SK-N-SH treated with all-trans-retinoic acid at 6 μM for 48 hours (cell line): ENCODE measurements around the gene CNKSR2.

Experiments used
- ATAC-seq: fragments of 200-7000 bp; cut with Tn5 transposase; 3 replicates; pipeline ENCODE4 v1.9.1; 2020; ENCODE audit warnings: mild to moderate bottlenecking, moderate library complexity
- ARNTL ChIP-seq: fragments of 450-650 bp; formaldehyde crosslinking; IDR thresholded peaks from 2 replicates; pipeline ENCODE4 v1.5.0; 2020; ENCODE audit warnings: low read depth, mild to moderate bottlenecking, moderate library complexity, borderline replicate concordance
- BACH2 ChIP-seq: fragments of 250-450 bp; sonication (Bioruptor Pico); IDR thresholded peaks from 2 replicates; pipeline ENCODE4 v1.9.0; 2021; ENCODE audit warnings: mild to moderate bottlenecking, borderline replicate concordance
- CSDC2 ChIP-seq: fragments of 250-450 bp; sonication (Bioruptor Pico); IDR thresholded peaks from 2 replicates; pipeline ENCODE4 v1.5.0; 2020; ENCODE audit warnings: mild to moderate bottlenecking, moderate library complexity
- ESRRG ChIP-seq: fragments of 250-450 bp; sonication (Bioruptor Pico); IDR thresholded peaks from 2 replicates; pipeline ENCODE4 v1.6.1; 2021; ENCODE audit warnings: mild to moderate bottlenecking
- GLIS3 ChIP-seq: fragments of 250-450 bp; sonication (Bioruptor Pico); IDR thresholded peaks from 2 replicates; pipeline ENCODE4 v1.5.0; 2020; ENCODE audit warnings: mild to moderate bottlenecking, moderate library complexity
- ISL1 ChIP-seq: fragments of 250-450 bp; sonication (Bioruptor Pico); IDR thresholded peaks from 2 replicates; pipeline ENCODE4 v2.1.2; 2022; ENCODE audit warnings: mild to moderate bottlenecking, moderate library complexity
- OSR1 ChIP-seq: fragments of 250-450 bp; sonication (Bioruptor Pico); IDR thresholded peaks from 2 replicates; pipeline ENCODE4 v1.8.0; 2022; ENCODE audit warnings: moderate library complexity, mild to moderate bottlenecking, inconsistent platforms
- PPARA ChIP-seq: fragments of 250-450 bp; sonication (Bioruptor Pico); IDR thresholded peaks from 2 replicates; pipeline ENCODE4 v1.5.0; 2020; ENCODE audit warnings: mild to moderate bottlenecking, borderline replicate concordance
- SNAI2 ChIP-seq: fragments of 250-450 bp; sonication (Bioruptor Pico); IDR thresholded peaks from 2 replicates; pipeline ENCODE4 v1.5.0; 2020; ENCODE audit warnings: mild to moderate bottlenecking, moderate library complexity
- TCF4 ChIP-seq: fragments of 250-450 bp; sonication (Bioruptor Pico); IDR thresholded peaks from 2 replicates; pipeline ENCODE4 v1.8.0; 2021; ENCODE audit warnings: mild to moderate bottlenecking, moderate library complexity, borderline replicate concordance
- TOX ChIP-seq: fragments of 250-450 bp; sonication (Bioruptor Pico); IDR thresholded peaks from 2 replicates; pipeline ENCODE4 v1.8.0; 2021; ENCODE audit warnings: mild to moderate bottlenecking, moderate library complexity, borderline replicate concordance
- ZC3H10 ChIP-seq: fragments of 250-450 bp; sonication (Bioruptor Pico); IDR thresholded peaks from 2 replicates; pipeline ENCODE4 v1.5.1; 2021; ENCODE audit warnings: mild to moderate bottlenecking, moderate library complexity
- ZFP3 ChIP-seq: fragments of 250-450 bp; sonication (Bioruptor Pico); IDR thresholded peaks from 2 replicates; pipeline ENCODE4 v1.5.0; 2020; ENCODE audit warnings: mild to moderate bottlenecking, moderate library complexity
- ZFP30 ChIP-seq: fragments of 450-650 bp; formaldehyde crosslinking; IDR thresholded peaks from 2 replicates; pipeline ENCODE4 v1.5.0; 2022; ENCODE audit warnings: mild to moderate bottlenecking, moderate library complexity
- ZNF565 ChIP-seq: fragments of 450-650 bp; formaldehyde crosslinking; conservative IDR thresholded peaks from 2 replicates; pipeline ENCODE4 v1.5.0; 2020; ENCODE audit warnings: low read depth, mild to moderate bottlenecking, moderate library complexity
- ZNF70 ChIP-seq: fragments of 450-650 bp; formaldehyde crosslinking; IDR thresholded peaks from 2 replicates; pipeline ENCODE4 v1.5.0; 2020; ENCODE audit warnings: mild to moderate bottlenecking, moderate library complexity
- TF ChIP-seq, protein P1 (sequence below): fragments of 250-450 bp; sonication (Bioruptor Pico); IDR thresholded peaks from 2 replicates; pipeline ENCODE4 v1.5.0; 2020; ENCODE audit warnings: mild to moderate bottlenecking, moderate library complexity
- TF ChIP-seq, protein P2 (sequence below): fragments of 250-450 bp; sonication (Bioruptor Pico); IDR thresholded peaks from 2 replicates; pipeline ENCODE4 v1.8.0; 2020; ENCODE audit warnings: mild to moderate bottlenecking, moderate library complexity, borderline replicate concordance
- TF ChIP-seq, protein P3 (sequence below): fragments of 250-450 bp; sonication (Bioruptor Pico); IDR thresholded peaks from 2 replicates; pipeline ENCODE4 v1.5.1; 2020; ENCODE audit warnings: low read depth, mild to moderate bottlenecking, moderate library complexity
- TF ChIP-seq, protein P4 (sequence below): fragments of 250-450 bp; sonication (Bioruptor Pico); IDR thresholded peaks from 2 replicates; pipeline ENCODE4 v1.5.1; 2021; ENCODE audit warnings: mild to moderate bottlenecking, moderate library complexity

The CNKSR2 gene

DNA sequence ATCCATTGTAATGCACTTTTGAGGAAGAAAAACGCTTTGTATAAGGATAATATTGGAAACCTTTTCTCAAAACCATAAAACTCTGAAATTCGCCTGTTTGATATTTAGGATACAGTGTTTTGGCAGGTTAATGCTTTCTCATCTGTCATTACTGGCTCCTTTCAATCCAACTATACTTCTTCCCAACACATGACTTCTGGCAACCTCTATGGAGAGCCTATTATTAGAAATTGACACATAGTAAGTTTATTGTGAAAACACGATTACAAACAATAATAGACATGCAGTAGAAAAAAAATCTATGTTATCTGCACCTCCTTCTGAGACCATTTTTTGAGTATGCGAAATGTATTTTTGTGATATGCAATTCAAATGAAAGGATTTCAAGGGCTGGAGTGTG, 288.5 kb downstream of the CNKSR2 start (continued):
- TF ChIP-seq, protein P1, sequence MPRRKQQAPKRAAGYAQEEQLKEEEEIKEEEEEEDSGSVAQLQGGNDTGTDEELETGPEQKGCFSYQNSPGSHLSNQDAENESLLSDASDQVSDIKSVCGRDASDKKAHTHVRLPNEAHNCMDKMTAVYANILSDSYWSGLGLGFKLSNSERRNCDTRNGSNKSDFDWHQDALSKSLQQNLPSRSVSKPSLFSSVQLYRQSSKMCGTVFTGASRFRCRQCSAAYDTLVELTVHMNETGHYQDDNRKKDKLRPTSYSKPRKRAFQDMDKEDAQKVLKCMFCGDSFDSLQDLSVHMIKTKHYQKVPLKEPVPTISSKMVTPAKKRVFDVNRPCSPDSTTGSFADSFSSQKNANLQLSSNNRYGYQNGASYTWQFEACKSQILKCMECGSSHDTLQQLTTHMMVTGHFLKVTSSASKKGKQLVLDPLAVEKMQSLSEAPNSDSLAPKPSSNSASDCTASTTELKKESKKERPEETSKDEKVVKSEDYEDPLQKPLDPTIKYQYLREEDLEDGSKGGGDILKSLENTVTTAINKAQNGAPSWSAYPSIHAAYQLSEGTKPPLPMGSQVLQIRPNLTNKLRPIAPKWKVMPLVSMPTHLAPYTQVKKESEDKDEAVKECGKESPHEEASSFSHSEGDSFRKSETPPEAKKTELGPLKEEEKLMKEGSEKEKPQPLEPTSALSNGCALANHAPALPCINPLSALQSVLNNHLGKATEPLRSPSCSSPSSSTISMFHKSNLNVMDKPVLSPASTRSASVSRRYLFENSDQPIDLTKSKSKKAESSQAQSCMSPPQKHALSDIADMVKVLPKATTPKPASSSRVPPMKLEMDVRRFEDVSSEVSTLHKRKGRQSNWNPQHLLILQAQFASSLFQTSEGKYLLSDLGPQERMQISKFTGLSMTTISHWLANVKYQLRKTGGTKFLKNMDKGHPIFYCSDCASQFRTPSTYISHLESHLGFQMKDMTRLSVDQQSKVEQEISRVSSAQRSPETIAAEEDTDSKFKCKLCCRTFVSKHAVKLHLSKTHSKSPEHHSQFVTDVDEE (CRISPR knock-in tag), result no peak
- TF ChIP-seq ZFP3, result no peak
- TF ChIP-seq ISL1 (CRISPR knock-in tag), result no peak
- no peak for TF ChIP-seq TCF4
- TF ChIP-seq PPARA (CRISPR knock-in tag), result no peak
- TF ChIP-seq, all 23 proteins: peak for 0

DNA sequence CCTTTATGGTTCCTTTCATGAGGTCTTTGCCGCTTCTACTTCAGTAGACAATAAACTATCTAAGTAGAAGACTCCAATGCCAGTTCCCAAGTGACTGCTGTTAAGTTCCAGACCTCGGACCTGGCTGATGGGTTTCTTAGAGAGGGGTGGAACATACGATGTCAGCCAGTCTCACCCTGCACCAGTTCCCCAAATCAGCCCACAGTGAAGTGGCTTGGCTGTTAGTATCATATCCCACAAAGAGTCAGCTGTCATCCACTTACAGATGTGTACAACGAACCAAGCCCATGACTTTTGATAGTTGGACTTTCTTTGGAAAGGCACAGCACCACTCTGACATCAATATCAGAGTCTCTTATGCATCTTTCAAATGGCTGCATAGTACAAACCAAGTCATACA, 292.0 kb downstream of the CNKSR2 start:
- ATAC-seq, result no peak
- TF ChIP-seq ARNTL (CRISPR knock-in tag) (no peak), GLIS3 (CRISPR knock-in tag) (no peak), BACH2 (no peak), SNAI2 (CRISPR knock-in tag) (no peak), OSR1 (CRISPR knock-in tag) (no peak)

DNA sequence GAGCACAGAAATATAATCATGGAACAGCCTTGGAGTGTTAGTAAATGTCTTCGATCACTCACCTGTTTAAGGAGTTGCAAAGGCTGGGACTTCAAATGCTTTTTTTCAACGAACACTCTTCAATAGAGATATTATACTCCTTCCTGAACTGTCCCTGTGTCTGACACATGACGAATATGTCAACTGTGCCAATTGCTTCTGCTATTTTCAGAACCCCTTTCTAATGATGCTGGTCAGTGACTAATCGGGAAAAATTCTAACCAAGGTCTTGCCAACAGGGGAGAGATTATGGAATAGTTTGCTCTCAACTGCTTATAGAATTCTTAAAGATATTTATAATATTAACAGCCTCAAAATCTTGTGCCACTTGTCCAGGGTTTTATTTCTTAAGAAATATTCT, 292.5 kb downstream of the CNKSR2 start:
- no peak for TF ChIP-seq SNAI2 (CRISPR knock-in tag)
- TF ChIP-seq, protein P2, sequence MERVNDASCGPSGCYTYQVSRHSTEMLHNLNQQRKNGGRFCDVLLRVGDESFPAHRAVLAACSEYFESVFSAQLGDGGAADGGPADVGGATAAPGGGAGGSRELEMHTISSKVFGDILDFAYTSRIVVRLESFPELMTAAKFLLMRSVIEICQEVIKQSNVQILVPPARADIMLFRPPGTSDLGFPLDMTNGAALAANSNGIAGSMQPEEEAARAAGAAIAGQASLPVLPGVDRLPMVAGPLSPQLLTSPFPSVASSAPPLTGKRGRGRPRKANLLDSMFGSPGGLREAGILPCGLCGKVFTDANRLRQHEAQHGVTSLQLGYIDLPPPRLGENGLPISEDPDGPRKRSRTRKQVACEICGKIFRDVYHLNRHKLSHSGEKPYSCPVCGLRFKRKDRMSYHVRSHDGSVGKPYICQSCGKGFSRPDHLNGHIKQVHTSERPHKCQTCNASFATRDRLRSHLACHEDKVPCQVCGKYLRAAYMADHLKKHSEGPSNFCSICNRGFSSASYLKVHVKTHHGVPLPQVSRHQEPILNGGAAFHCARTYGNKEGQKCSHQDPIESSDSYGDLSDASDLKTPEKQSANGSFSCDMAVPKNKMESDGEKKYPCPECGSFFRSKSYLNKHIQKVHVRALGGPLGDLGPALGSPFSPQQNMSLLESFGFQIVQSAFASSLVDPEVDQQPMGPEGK, result no peak
- TF ChIP-seq ZFP30 (CRISPR knock-in tag), result no peak
- no peak for TF ChIP-seq CSDC2
- TF ChIP-seq, protein P3, sequence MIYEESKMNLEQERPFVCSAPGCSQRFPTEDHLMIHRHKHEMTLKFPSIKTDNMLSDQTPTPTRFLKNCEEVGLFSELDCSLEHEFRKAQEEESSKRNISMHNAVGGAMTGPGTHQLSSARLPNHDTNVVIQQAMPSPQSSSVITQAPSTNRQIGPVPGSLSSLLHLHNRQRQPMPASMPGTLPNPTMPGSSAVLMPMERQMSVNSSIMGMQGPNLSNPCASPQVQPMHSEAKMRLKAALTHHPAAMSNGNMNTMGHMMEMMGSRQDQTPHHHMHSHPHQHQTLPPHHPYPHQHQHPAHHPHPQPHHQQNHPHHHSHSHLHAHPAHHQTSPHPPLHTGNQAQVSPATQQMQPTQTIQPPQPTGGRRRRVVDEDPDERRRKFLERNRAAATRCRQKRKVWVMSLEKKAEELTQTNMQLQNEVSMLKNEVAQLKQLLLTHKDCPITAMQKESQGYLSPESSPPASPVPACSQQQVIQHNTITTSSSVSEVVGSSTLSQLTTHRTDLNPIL (CRISPR knock-in tag), result no peak
- TF ChIP-seq ZFP3, result no peak
- TF ChIP-seq OSR1 (CRISPR knock-in tag), result no peak
- no peak for TF ChIP-seq ESRRG (CRISPR knock-in tag)
- TF ChIP-seq, protein P1 (CRISPR knock-in tag), result no peak
- no peak for ATAC-seq

DNA sequence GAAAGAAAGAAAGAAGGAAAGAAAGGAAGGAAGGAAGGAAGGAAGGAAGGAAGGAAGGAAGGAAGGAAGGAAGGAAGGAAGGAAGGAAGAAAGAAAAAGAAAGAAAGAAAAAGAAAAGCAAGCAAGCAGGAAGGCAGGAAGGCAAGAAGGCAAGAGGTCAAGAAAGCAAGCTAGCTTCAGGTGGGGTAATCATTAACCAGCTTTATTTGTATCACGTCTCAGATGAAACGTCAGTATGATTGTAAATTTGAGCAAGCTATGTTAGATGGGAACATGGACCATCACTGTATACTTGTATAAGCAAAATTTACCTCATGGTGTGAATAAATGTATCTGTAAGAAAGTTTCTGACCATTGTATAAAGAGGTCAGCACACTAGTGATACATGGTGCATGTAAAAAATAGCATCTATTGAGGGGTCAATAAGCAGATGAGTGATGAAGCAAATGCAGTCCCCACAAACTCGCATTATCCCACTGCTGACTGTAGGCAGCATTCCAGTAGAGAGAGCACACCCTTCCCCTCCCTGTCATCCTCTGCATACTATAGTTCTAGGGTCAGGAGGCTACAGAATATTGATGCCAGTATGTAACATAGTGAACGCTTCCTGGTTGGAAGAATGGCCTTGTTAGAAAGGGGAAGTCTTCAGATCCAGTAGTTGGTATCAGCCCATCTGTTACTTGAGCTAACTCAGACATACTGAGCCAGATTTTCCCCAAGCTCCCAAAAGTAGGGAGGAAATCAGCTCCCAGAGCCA, 300.4 kb downstream of the CNKSR2 start:
- no peak for ATAC-seq
- no peak for TF ChIP-seq TCF4
- TF ChIP-seq, protein P2, result no peak
- no peak for TF ChIP-seq CSDC2
- TF ChIP-seq OSR1 (CRISPR knock-in tag), result no peak
- TF ChIP-seq, protein P4, sequence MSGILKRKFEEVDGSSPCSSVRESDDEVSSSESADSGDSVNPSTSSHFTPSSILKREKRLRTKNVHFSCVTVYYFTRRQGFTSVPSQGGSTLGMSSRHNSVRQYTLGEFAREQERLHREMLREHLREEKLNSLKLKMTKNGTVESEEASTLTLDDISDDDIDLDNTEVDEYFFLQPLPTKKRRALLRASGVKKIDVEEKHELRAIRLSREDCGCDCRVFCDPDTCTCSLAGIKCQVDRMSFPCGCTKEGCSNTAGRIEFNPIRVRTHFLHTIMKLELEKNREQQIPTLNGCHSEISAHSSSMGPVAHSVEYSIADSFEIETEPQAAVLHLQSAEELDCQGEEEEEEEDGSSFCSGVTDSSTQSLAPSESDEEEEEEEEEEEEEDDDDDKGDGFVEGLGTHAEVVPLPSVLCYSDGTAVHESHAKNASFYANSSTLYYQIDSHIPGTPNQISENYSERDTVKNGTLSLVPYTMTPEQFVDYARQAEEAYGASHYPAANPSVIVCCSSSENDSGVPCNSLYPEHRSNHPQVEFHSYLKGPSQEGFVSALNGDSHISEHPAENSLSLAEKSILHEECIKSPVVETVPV (CRISPR knock-in tag), result no peak
- no peak for TF ChIP-seq ZFP3
- TF ChIP-seq, protein P3 (CRISPR knock-in tag), result no peak
- no peak for TF ChIP-seq GLIS3 (CRISPR knock-in tag)
- no peak for TF ChIP-seq ISL1 (CRISPR knock-in tag)
- no peak for TF ChIP-seq ZC3H10
- TF ChIP-seq TOX (CRISPR knock-in tag), result no peak
- TF ChIP-seq ZNF70 (CRISPR knock-in tag), result no peak
- no peak for TF ChIP-seq ZNF565
- TF ChIP-seq BACH2, result no peak
